DMS 273 (cell line): ENCODE data around the gene ZBTB17.
A peak's percentile ranks its signal among the peaks of the same experiment; 100 is the strongest.
"Not testable (repeated sequence)": the region's sequence is repeated elsewhere in the genome, so short reads cannot be mapped to it uniquely, and the experiment has no call there.

Experiments
- DNase-seq: peaks from one replicate; lab custom pipeline; 2025; ENCODE audit not compliant: unreplicated experiment; lab: John Stamatoyannopoulos, UW

ZBTB17 gene

DNA sequence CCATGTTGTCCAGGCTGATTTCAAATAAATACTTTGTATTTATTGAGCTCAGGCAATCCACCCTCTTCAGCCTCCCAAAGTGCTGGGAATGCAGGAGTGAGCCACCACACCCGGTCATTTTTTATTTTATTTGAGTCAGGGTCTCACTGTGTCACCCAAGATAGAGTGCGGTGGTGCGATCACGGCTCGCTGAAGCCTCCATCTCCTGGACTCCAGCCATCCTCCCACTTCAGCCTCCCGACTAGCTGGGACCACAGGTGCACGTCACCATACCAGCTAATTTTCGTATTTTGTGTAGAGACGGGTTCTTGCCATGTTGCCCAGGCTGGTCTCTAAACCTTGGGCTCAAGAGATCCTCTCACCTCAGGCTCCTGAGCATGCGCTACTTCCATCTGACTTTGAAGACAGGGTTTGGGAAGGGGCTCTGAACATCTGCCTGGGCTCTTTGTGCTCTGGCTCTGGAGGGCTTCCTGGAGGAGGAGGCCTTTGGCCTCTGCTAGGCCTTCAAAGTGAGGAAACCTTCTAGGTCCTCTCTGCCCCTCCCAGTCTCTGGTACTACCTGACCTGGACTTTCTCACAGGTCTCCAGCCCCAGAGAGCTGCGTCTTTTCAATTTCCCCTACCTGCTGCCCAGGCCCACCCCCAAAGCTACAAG lies 36.2 kb upstream of the ZBTB17 start:
- no peak for DNase-seq

DNA sequence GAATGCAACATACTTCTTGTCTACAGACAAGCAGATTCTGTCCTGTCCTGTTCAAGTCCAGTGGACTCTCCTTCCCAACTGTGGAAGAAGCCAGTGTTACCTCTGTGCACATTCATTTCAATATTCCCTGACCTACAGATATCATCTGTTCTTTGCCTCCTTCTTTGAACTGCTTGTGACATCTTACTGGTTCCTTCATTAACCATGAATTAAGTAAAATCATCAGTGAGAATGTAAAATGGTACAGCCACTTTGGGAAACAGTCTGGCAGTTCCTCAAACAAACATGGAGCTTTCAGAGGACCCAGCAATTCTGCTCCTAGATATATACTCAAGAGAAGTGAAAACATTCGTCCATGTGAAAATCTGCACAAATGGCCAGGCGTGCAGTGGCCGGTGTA lies 34.9 kb upstream of the ZBTB17 start:
- no peak for DNase-seq

DNA sequence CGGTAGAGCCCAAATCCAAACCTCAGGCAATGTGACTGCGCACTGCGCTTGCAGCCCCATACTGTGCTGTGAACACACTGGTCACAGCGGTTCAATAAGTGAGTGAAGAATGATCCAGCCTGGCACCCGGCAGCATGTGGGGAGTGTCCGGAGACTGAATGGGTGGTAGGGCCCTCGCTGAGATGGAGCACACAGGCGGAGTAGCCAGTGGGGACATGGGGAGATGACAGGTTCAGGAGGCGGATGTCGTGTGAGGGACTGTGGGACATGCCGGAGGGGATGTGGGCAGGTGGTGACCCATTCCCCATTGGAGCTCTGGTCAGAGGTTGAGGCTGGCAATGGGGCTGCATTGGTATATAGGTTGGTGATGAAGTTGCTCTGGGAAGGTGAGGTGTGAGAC lies 33.8 kb upstream of the ZBTB17 start:
- DNase-seq: no peak

DNA sequence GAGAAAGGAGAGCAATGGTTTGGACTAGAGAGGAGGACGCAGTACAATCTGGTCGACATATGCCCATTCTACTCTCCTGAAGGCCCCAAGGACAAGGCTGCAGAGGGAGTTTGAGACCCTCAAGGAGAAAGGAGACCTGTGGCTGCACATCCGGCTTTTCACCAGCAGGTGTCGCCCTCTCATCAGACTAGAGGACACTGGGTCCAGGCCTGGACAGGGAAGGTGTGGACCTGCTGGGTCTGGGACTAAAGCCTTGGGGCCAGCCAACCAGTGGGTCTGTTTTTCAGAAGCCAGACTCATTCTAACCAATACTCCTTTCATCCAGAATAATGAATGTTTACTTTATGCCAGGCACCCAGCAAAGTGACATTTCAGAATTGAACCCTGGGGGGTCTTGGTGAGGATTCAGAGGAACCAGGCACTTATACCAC lies 33.1 kb upstream of the ZBTB17 start:
- DNase-seq: peak; percentile 89

DNA sequence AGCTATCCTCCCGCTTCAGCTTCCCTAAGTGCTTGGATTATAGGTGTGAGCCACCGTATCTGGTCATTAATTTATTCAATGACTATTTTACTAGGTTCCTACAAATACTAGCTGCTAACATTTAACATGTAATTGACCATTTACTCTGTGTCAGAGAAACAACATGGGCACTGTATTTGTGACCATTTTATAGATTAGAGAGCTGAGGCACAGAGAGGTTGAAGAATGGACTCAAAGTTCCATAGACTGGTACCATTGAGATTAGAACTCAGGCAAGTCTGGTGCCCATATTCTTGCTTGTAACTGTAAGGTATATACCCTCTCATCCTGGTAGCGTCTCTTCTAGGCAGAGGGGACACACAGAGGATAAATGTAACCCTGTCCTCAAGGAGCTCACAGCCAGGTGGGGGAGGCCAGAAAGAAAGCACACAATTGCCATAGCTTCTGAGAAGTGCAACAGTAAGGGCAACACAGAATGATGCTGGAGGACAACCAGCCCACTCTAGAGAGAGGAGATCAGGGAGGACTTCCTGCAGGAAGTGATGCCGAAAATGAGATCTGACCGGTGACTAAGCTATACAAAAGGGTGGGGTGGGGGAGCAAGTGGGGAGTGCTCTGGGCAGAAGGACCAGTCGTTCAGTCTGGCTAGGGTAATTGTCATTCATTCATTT lies 31.9 kb upstream of the ZBTB17 start:
- DNase-seq: no peak

DNA sequence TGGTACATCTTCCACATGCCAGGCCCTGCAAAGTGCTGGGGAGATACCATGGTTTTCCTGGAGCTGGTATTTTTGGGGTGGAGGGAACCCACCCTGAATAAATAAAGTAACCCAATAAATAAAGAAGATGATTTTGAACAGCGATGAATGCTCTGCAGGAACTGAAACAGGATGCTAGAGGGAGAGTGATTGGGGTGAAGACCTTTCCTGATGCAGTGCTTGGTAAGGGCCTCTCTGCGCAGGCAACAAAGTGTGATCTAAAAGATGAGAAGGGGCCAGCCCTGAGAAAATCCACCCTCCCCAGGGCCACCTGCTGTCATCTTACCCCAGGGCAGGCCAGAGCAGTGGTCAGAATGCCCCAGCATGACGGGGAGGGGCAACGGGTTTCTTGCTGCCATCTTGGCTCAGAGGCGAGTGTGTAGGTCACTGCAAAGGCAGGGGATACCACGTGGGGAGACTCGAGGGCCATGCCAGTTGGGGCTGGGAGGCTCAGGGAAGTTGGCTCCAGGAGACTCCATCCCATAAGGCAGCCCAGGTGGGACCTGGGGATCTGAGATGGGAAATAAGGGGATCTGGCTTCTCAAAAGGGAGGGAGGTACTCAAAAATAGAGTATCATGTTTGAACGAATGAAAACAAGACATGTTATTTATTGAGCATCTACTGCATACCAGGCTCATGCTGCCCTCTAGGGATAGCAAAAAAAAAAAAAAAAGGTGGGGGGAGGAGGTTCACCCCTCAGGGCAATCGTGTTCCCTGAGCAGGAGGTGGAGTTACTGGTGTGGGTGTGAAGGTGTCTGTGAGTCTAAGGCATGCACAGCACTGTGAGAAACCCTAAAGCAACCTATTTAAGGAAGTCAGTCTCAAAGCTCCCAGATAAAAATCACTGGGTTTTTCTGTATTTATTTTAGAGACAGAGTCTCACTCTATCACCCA lies 30.9 kb upstream of the ZBTB17 start:
- no peak for DNase-seq

DNA sequence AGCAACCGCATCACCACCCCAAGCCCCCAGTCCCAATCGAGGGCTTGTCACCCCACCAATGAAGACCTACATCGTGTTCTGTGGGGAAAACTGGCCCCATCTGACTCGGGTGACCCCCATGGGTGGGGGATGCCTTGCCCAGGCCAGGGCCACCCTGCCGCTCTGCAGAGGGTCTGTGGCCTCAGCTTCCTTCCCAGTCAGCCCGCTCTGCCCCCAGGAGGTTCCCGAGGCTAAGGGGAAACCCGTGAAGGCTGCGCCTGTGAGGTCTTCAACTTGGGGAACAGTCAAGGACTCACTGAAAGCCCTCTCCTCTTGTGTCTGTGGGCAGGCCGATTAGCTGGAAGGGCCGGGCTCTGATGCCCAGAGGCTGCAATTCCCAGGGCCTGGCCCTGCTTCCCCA lies 30.1 kb upstream of the ZBTB17 start:
- no peak for DNase-seq

DNA sequence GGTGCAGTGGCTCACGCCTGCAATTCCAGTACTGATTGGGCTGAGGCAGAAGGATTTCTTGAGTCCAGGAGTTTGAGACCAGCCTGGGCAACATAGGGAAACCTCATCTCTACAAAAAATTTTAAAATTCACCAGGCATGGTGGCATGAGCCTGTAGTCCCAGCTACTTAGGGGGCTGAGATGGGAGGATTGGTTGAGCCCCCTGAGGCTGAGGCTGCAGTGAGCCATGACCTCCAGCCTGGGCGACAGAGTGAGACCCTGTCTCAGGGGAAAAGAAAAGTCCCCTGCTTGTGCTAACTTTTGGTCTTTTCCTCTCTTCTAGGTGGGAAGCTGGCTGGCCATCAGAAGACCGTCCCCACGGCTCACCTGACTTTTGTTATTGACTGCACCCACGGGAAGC lies 29.7 kb upstream of the ZBTB17 start:
- no peak for DNase-seq

DNA sequence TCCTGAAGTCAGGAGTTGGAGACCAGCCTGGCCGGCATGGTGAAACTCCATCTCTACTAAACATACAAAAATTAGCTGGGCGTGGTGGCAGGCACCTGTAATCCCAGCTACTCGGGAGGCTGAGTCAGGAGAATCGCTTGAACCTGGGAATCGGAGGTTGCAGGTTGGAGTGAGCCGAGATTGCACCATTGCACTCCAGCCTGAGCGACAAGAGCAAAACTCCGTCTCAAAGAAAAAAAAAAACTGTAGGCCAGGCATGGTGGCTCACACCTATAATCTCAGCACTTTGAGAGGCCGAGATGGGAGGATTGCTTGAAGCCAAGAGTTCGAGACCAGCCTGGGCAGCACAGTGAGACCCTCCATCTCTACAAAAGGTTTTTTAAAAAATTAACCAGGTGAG lies 25.4 kb upstream of the ZBTB17 start:
- not testable (repeated sequence) for DNase-seq

DNA sequence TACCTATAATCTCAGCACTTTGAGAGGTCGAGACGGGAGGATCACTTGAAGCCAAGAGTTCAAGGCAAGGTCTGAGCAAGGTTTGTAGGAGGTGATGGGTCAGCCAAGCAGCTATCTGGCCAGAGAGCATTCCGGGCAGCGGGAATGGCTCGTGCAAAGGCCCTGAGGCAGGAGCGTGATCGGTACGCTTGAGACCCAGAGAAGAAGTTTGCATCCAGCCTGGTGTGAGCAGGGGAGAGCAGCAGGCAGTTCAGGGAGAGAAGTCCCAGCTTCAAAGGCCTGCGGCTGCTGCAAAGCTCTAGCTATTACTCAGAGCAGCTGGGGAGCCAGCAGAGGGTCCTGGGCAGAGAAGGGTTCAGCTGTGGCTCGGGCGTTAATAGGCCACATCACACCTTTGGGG lies 23.0 kb upstream of the ZBTB17 start:
- DNase-seq: no peak

DNA sequence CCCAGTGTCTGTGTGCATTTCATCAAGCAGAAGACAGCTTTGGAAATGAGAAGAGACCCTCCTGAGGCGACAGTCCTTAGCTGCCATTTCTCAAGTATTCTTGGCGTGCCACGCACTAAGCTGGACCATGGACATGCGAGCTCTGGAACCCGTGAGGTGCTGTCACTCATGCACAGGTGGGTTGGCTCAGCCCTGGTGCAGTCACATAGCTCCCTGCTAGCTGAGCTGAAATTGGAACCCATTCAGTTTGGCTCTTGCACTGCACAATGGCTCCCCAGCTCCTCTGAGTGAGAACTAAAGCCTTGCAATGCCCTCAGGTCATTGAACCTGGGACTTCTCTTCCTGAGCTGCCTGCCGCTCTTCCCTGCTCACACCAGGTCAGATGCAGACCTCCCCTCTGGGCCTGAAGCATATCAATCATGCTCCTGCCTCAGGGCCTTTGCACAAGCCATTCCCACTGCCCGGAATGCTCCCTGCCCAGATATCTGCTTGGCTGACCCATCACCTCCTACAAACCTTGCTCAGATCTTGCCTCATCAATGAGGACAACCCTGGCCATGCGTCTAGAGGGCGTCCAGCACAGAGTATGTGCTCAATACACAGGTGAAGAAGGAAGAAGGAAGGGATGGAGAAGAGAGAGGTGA lies 21.9 kb upstream of the ZBTB17 start:
- DNase-seq: no peak

DNA sequence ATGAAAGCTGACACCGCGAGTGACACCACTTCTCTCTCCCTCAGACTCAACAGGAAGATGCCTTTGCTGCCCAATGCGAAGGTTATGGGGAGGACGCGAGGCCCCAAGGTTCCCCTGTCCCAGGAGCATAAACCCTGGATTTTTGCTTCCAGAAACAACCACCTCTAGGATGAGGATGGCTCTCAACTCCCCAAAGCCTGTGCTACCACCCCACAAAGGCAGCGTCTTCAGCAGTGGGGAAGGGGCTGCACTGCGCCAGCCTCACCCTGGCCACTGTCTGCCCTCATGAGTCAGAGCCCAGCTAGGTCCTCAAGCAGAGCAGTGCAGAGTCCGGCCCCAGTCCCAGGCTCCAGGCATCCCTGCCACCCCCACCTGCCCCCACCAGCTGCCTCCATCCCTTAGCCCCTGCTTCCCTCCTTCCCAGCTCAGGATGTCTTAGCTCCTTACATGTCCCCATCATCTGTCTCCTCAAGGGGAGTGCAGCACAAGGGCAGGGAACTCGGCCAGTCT lies 21.2 kb upstream of the ZBTB17 start:
- no peak for DNase-seq

DNA sequence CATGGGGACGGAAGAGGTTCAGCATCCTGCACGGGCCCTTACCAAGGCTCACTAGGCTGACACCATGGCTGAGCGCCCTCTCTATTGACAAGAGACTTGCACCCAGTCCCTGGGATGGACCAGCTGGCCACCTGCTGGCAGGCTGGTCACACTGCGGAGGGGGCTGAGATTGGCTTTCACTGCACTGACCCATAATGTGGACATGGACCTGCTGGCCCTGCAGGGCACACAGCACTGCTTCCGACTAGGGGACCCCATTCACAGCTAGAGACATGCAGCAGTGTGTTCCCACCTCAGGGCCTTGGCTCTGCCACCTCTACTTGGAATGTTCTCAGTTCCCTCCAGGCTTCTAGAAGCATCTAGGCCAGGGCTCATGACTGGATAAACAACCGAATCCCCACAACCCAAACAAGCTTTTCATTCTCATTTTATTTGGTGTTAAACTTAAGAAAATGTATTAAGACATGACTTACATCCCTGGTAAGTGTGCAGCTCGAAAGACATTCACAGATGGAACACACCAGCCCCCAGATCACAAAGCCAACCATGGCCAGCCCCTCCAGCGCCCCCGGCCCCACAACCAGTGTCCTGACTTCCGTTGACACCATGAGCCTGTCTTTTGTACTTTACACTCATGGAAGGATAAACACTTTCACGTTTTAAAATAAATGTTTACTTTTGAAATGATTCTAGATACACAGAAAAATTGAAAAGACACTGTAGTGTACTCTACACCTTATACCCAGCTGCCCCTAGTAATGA lies 18.9 kb upstream of the ZBTB17 start:
- DNase-seq: peak; percentile 65

DNA sequence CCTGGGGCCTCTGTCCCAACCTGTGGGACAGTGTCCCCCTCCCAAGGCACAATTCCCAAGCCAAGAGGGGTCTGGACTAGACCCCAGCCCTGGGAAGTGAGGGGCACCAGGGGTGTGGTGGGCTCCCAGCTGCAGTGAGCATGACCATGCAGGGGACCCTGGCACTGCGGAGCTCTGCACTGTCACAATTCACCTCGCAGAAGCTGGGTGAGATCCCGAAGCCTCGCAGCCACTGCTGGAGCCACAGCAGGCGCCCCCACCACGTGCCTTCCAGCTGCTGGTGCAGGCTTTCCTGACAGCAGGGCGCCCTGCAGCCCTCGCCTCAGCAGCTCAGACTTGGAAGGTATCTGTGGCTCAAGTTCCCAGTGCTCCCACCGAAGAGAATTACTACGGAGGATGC lies 18.2 kb upstream of the ZBTB17 start:
- no peak for DNase-seq

DNA sequence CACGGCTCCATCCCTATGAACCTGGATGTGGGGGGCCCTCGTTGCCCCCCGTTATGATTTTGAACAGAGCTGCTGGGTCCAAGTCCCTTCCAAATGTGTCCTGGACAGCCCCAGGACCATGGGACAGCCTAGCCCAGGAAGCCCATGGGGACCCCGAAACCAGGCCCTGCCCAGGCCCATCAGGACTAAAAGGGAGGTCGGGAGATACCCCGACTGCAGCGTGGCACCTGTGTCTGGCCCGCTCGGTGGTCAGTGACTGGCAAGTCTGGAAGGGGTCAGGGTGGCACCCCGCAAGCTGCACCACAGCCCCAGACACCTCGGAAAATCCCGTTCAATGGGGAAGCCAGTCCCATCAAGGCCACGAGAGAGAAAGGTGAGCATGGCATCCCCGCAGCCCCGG lies 17.8 kb upstream of the ZBTB17 start:
- DNase-seq: no peak

DNA sequence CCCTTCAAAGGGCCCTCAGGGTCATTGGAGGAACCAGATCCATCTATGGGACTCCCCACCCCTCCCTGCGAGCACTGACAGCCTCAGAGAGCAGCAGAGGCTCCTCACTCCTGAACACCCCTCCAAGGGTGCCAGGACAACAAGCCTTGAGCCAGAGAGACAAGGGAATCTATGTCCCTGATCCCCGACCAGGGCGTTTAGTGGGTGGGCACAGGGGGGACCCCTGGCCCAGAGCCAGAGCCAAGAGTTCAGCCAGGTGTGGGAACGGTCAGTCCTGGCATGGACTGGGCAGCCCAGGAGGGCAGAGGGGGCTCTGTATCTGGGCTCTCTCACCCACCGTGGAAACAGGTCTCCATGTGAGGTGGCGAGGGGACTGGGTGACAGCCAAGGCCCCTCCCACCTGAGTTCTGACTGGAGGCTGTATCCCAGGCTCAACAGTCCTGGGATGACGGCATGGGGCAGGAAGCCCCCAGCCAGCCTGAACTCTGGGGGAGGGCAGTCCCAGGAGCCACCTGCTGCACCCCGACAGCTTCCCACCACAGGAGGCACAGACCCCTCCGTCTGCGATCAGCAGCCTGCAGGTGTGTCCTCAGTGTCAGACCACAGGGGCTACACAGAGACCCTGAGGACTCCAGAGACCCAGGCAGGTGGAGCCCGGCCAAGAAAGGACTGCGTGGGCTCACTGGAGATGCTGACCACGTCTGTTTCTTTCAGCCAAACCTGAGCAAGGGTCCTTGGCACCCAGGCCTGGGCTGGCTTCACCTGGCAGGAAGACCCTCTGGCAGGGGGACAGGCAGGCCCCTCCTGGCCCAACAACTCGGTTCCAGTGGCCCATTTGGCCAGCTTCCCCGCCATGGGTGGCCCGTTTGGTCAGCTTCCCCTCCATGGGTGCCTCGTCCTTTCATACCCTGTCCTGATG lies 16.9 kb upstream of the ZBTB17 start:
- DNase-seq: no peak

DNA sequence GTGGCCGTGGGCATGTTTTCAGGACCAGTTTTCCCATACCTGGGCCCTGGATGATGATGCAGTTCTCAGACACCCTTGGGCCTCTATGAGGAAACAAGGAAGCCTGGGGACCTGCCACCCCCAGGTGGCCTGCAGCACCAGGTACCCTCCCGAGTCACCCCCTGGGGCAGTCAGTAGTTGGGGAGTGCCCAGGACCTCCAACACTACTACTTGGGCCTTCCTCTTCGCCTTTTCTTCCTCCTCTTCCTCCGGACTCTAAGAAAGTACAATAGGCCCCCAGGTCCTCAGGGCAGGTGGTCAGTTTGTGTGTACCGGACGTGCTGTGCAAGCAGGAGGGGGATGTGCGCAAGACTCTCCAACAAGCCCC lies 16.3 kb upstream of the ZBTB17 start:
- no peak for DNase-seq

DNA sequence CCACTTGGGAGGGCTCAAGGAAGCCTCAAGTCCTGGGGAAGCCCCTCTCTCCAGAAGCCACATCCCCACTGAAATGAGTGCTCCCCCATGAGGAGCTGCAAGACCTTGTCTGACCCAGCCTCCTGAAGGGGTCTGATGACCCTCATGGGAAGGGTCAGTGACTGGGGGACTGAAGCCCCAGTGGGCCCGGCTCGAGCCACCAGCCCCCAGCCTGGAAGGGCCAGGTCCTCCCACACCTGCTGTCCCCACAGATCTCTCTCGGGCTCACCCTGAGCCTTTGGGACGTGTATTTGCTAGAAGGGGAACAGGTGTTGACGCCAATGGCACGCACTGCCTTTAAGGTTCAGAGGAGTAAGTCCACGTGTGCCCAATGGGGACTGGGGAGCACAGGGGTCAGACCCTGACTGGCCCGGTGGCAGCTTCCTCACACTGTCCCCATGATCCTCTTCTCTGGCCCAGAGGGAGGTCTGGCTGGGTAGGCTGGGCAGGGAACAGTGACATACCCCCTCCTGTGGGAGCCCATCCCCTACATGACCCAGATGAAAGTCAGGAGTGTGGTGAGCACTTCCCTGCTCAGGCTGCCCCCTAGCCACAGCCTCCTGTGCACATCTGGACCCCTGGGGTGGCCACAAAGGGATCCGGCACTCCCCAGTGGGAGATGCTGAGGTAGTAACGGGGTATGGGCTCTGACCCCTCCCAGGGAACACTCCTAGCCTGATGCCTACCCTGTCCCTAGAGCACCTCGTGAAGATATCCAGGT lies 15.7 kb upstream of the ZBTB17 start:
- no peak for DNase-seq

DNA sequence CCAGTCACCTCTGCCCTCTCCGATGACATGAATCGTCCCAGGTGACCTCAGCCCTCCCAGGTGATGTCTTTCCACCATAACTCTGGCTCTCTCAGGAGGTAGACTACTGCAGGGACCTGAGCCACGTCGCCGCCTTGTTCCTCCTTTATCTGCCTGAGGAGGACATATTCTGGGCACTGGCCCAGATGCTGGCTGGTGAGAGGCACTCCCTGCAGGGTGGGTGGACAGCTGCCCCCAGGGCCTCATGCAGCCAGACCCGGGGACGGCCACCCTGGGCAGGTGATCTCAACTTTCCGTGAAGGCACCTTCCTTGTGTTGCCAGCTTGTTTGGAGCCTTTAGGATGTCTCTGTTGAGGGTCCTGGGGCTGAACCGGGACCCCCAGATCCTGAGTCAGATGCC lies 13.9 kb upstream of the ZBTB17 start:
- DNase-seq: no peak
